IPS DF 6.9 (cell line): ENCODE measurements around the gene RNASE1.
A peak's percentile ranks its signal among the peaks of the same experiment; 100 is the strongest.
"Not testable (repeated sequence)": the region's sequence is repeated elsewhere in the genome, so short reads cannot be mapped to it uniquely, and the experiment has no call there.

ENCODE experiments used
- DNase-seq: peaks from one replicate; pipeline ENCODE4 v3.0.0-alpha.2; 2013; ENCODE audit warnings: low read depth, low spot score
- H3K27ac ChIP-seq: one replicate; pipeline ENCODE4 v1.5.1; 2013; ENCODE audit warnings: low read length, control low read depth
- H3K27me3 ChIP-seq: 2 replicates; pipeline ENCODE4 v1.6.1; 2013; ENCODE audit warnings: mild to moderate bottlenecking, low read length; ENCODE audit not compliant: control insufficient read depth, insufficient read depth
- H3K36me3 ChIP-seq: 2 replicates; pipeline ENCODE4 v1.6.1; 2013; ENCODE audit warnings: low read length; ENCODE audit not compliant: control insufficient read depth, insufficient read depth
- H3K4me1 ChIP-seq: 2 replicates; pipeline ENCODE4 v1.6.1; 2013; ENCODE audit warnings: low read length; ENCODE audit not compliant: control insufficient read depth, insufficient read depth
- H3K4me3 ChIP-seq: 2 replicates; pipeline ENCODE4 v1.5.1; 2013; ENCODE audit warnings: mild to moderate bottlenecking, low read length
- H3K9me3 ChIP-seq: 2 replicates; pipeline ENCODE4 v1.6.1; 2013; ENCODE audit warnings: low read length, inconsistent platforms; ENCODE audit not compliant: control insufficient read depth, insufficient read depth
- whole genome bisulfite sequencing: extraction: QIAGEN DNeasy Blood & Tissue Kit; methylation state at CpG from one replicate; pipeline ENCODE4 v1.1.7; 2013; ENCODE audit warnings: mixed read lengths, missing lambda C conversion rate; ENCODE audit not compliant: insufficient read length, insufficient coverage; 5-methylcytosine and 5-hydroxymethylcytosine counted together

RNASE1 gene

DNA sequence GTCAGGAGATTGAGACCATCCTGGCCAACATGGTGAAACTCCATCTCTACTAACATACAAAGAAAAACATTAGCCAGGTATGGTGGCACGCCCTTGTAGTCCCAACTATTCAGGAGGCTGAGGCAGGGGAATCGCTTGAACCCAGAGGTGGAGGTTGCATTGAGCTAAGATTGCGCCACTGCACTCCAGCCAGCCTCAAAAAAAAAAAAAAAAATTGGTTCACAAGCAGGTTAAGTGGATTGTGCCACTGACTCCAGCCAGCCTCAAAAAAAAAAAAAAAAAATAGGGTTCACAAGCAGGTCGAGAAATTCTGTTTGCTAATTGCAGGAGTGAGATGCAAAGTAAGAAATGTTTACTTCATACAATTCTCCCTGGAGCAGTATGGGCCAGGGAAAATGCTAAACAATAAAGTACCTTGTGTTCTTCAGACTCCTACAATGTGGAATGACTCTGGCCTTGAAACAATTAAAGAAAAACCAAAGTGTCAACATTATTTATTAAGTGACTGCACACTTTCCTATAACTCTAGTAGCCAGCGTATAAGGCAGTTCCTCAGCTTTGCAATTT lies 28.3 kb downstream of the RNASE1 start:
- no peaks in the 10 kb centered on the region for H3K4me1 ChIP-seq
- no peaks in the 10 kb centered on the region for H3K36me3 ChIP-seq
- H3K4me3 ChIP-seq, result no peak overlapping the region
- DNase-seq, result no peak
- no peaks in the 10 kb centered on the region for H3K9me3 ChIP-seq
- WGBS, result no CpG with 5 or more reads among the region's 5 CpGs
- no peaks in the 10 kb centered on the region for H3K27me3 ChIP-seq
- no peak overlapping the region for H3K27ac ChIP-seq

GRCh38 chr14:20772650-20773049 lies 30.0 kb downstream of the RNASE1 start:
- Histone ChIP-seq H3K9me3 (no peaks in the 10 kb centered on the region), H3K27me3 (no peaks in the 10 kb centered on the region), H3K4me1 (no peaks in the 10 kb centered on the region), H3K27ac (no peak overlapping the region), H3K36me3 (no peaks in the 10 kb centered on the region), H3K4me3 (no peak overlapping the region)
- no CpG with 5 or more reads among the region's 3 CpGs for WGBS
- peak; percentile 35 for DNase-seq

DNA sequence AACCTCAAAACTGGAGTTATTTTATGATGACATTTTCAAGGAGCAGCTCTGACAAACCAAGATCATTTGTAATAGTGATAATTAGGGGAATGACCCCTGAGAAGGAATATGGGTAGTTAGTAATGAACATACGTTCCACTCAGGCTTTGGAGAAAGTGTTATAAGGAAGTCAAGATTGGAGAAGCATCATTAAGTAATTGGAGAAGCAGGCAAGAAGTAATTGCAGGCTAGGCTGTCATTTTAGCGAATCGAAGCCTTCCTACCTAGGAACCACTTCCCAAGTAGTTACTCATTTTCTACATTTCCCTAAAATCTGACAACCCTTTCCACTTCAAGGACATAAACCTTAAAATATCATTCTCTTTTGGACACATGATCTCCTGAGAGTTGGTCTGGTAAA lies 33.2 kb downstream of the RNASE1 start:
- DNase-seq, result no peak
- no peaks in the 10 kb centered on the region for H3K4me1 ChIP-seq
- no peaks in the 10 kb centered on the region for H3K36me3 ChIP-seq
- no peaks in the 10 kb centered on the region for H3K9me3 ChIP-seq
- WGBS, result no CpG with 5 or more reads among the region's 3 CpGs
- no peaks in the 10 kb centered on the region for H3K27me3 ChIP-seq
- no peak overlapping the region for H3K4me3 ChIP-seq
- no peak overlapping the region for H3K27ac ChIP-seq

GRCh38 chr14:20768593-20768892 lies 34.1 kb downstream of the RNASE1 start:
- H3K9me3 ChIP-seq, result no peaks in the 10 kb centered on the region
- H3K4me3 ChIP-seq, result no peak overlapping the region
- no peak for DNase-seq
- no CpG with 5 or more reads among the region's 3 CpGs for WGBS
- no peaks in the 10 kb centered on the region for H3K36me3 ChIP-seq
- H3K4me1 ChIP-seq, result no peaks in the 10 kb centered on the region
- H3K27ac ChIP-seq, result no peak overlapping the region
- H3K27me3 ChIP-seq, result no peaks in the 10 kb centered on the region

GRCh38 chr14:20760950-20761349 lies 41.7 kb downstream of the RNASE1 start:
- H3K4me3 ChIP-seq, result no peak overlapping the region
- no peak overlapping the region for H3K27ac ChIP-seq
- DNase-seq, result no peak

DNA sequence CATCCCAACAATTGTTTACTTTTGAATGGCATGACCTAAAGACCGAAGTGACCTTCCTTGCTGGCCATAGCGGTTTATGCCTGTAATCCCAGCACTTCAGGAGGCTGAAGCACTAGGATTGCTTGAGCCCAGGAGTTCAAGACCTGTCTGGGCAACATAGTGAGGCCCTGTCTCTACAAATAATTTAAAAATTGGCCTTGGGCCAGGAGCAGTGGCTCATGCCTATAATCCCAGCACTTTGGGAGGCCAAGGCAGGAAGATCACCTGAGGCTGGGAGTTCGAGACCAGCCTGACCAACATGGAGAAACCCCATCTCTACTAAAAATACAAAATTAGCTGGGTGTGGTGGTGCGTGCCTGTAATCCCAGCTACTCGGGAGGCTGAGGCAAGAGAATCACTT lies 43.2 kb downstream of the RNASE1 start:
- H3K4me3 ChIP-seq, H3K4me1 ChIP-seq, DNase-seq, H3K27ac ChIP-seq, H3K36me3 ChIP-seq, H3K9me3 ChIP-seq, H3K27me3 ChIP-seq: not testable (repeated sequence)
- WGBS, result no CpG with 5 or more reads among the region's 5 CpGs

More at GRCh38 chr14:20760950-20761349, 41.7 kb downstream of the RNASE1 start:
- no peaks in the 10 kb centered on the region for H3K9me3 ChIP-seq
- H3K4me1 ChIP-seq, result no peaks in the 10 kb centered on the region; the same call in 1 of the 2 replicates
- no peaks in the 10 kb centered on the region for H3K36me3 ChIP-seq
- H3K27me3 ChIP-seq, result no peaks in the 10 kb centered on the region

DNA sequence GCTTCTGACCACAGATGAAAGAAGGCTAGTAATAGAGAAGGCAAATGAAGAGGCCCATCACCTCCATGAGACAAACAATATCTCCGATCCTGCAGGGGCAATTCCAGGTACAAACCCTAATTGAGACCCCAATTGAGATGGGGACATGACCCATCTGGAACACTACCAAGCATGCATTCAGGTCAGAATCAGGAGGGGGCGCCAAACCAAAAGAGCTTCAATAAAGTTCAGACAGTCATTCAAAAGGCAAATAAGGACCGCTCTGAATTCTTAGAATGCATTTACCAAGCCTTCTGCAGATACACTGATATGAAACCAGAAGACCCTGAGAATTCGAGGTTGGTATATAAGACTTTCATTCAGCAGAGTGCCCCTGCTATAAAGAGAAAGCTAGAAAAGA lies 44.7 kb downstream of the RNASE1 start:
- no peak overlapping the region for H3K4me3 ChIP-seq
- no CpG with 5 or more reads among the region's 4 CpGs for WGBS
- no peaks in the 10 kb centered on the region; the same call in 1 of the 2 replicates for H3K4me1 ChIP-seq
- no peak overlapping the region for H3K27ac ChIP-seq
- DNase-seq, result no peak
- H3K27me3 ChIP-seq, result no peaks in the 10 kb centered on the region
- no peaks in the 10 kb centered on the region for H3K36me3 ChIP-seq
- H3K9me3 ChIP-seq, result no peaks in the 10 kb centered on the region

- Histone ChIP-seq H3K27ac (no peak overlapping the region), H3K27me3 (no peaks in the 10 kb centered on the region), H3K36me3 (no peaks in the 10 kb centered on the region), H3K4me3 (no peak overlapping the region), H3K9me3 (peaks cover 2% of the 10 kb centered on the region; the same call in 1 of the 2 replicates), H3K4me1 (no peaks in the 10 kb centered on the region)
- no CpG with 5 or more reads among the region's 6 CpGs for WGBS
- no peak for DNase-seq
Measured at GRCh38 chr14:20755037-20755436, 47.6 kb downstream of the RNASE1 start.

- DNase-seq, result no peak
- Histone ChIP-seq H3K4me3 (no peak overlapping the region), H3K36me3 (no peaks in the 10 kb centered on the region), H3K4me1 (no peaks in the 10 kb centered on the region), H3K27me3 (no peaks in the 10 kb centered on the region), H3K9me3 (peaks cover 2% of the 10 kb centered on the region; the same call in 1 of the 2 replicates), H3K27ac (no peak overlapping the region)
- no CpG with 5 or more reads among the region's 2 CpGs for WGBS
Measured at GRCh38 chr14:20754308-20754707, 48.3 kb downstream of the RNASE1 start.

GRCh38 chr14:20751963-20752562 lies 50.6 kb downstream of the RNASE1 start:
- no peak for DNase-seq

More at GRCh38 chr14:20751963-20752562, 50.6 kb downstream of the RNASE1 start:
- Histone ChIP-seq H3K4me3 (no peak overlapping the region), H3K4me1 (no peaks in the 10 kb centered on the region), H3K36me3 (no peaks in the 10 kb centered on the region), H3K27me3 (no peaks in the 10 kb centered on the region), H3K9me3 (peaks cover 2% of the 10 kb centered on the region; the same call in 1 of the 2 replicates), H3K27ac (no peak overlapping the region)
- WGBS, result no CpG with 5 or more reads among the region's 5 CpGs
